ENCODE data around the gene CLCN7.
"Not testable (repeated sequence)": the region's sequence is repeated elsewhere in the genome, so short reads cannot be mapped to it uniquely, and the experiment has no call there.

The CLCN7 gene

GRCh38 chr16:1442697-1443096 lies 32.1 kb downstream of the CLCN7 start:
- DNase-seq, result no peak

GRCh38 chr16:1441391-1441829 lies 33.4 kb downstream of the CLCN7 start:
- no peak for DNase-seq

- DNase-seq, result not testable (repeated sequence)
Measured at GRCh38 chr16:1439699-1440074, 35.1 kb downstream of the CLCN7 start.

- DNase-seq, result peak; percentile 8
Measured at GRCh38 chr16:1439058-1439698, 35.6 kb downstream of the CLCN7 start.

- no peak for DNase-seq
Measured at GRCh38 chr16:1438229-1439057, 36.4 kb downstream of the CLCN7 start.

- DNase-seq, result no peak
Measured at GRCh38 chr16:1437606-1438005, 37.2 kb downstream of the CLCN7 start.

GRCh38 chr16:1436731-1437355 lies 38.0 kb downstream of the CLCN7 start:
- no peak for DNase-seq

- no peak for DNase-seq
Measured at GRCh38 chr16:1435921-1436697, 38.7 kb downstream of the CLCN7 start.

GRCh38 chr16:1434644-1435592 lies 39.9 kb downstream of the CLCN7 start:
- DNase-seq, result no peak

- DNase-seq, result no peak
Measured at GRCh38 chr16:1433756-1434155, 41.1 kb downstream of the CLCN7 start.

GRCh38 chr16:1433263-1433560 lies 41.6 kb downstream of the CLCN7 start:
- no peak for DNase-seq

GRCh38 chr16:1432388-1433262 lies 42.2 kb downstream of the CLCN7 start:
- DNase-seq, result no peak

- DNase-seq, result no peak
Measured at GRCh38 chr16:1431497-1432270, 43.1 kb downstream of the CLCN7 start.

- DNase-seq, result peak; percentile 84
Measured at GRCh38 chr16:1430759-1431496, 43.9 kb downstream of the CLCN7 start, which contains the start of gene PERCC1. Gene PERCC1, plus strand, starts transcription at chr16:1431078. Its CDS starts 1,516 bp downstream, at chr16:1432594.

- no peak for DNase-seq
Measured at GRCh38 chr16:1430214-1430758, 44.5 kb downstream of the CLCN7 start.

GRCh38 chr16:1429631-1430030 lies 45.2 kb downstream of the CLCN7 start:
- no peak for DNase-seq

GRCh38 chr16:1429012-1429411 lies 45.8 kb downstream of the CLCN7 start:
- no peak for DNase-seq

GRCh38 chr16:1428511-1428910 lies 46.3 kb downstream of the CLCN7 start:
- DNase-seq, result no peak

Measured in NCI-H2029 (cell line).